ENCODE data around the gene ZNF234. TPM values are rescaled to one million over a fixed set of nuclear protein-coding genes. Genes with fewer than 3 reads are reported as not detected.
"Not testable (repeated sequence)": the region's sequence is repeated elsewhere in the genome, so short reads cannot be mapped to it uniquely, and the experiment has no call there.

The ZNF234 gene
- polyA plus RNA-seq, 1 donor from 2014 or later = 9.1 TPM

DNA sequence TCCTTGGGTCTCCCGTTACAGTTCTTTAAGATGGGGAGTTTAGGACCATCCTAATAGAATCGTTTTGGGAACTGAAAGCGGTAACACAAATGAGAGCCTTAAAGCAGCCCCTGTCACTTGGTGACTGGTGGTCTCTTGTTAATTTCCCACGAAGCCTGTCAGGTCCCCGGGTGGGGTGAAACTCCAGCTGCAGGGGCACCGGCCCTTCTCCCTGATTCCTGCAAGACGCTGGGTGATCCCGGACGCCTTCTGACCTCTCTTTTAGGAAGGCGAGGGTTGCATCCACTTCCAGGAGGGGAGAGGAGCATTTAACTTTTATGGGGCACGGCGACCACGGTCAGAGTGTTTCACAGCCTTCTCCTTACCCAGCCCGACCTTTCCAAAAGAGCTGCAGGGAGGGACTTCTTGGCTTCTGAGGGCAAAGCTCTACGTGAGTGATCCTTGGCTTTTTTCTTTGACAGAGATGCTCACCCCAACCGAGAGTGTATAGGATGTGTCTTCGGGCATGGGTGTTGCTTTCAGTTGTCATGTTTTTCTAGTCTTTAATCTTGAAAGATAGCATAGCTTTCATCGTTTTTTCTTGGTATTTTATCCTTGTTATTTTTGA, 27.5 kb upstream of the ZNF234 start:
- Histone ChIP-seq H3K9ac (ENCODE audit: low read length) (peak overlapping the region; percentile 66), H3K4me3 (ENCODE audit: low read length) (peak overlapping the region; percentile 69), H3K9me3 (ENCODE audit: low read length) (no peaks in the 10 kb centered on the region), H3K4me2 (ENCODE audit: low read length) (peak overlapping the region; percentile 87), H3K79me2 (replicated peaks; ENCODE audit: insufficient read depth, low read length) (peaks cover 12% of the 10 kb centered on the region), H3K9me2 (ENCODE audit: insufficient read depth, low read length) (no peaks in the 10 kb centered on the region), H3K36me3 (ENCODE audit: insufficient read depth, low read length) (no peaks in the 10 kb centered on the region), H3K27me3 (ENCODE audit: insufficient read depth, low read depth, low read length) (no peaks in the 10 kb centered on the region), H3F3A (ENCODE audit: insufficient read depth, low read length, poor library complexity, severe bottlenecking) (no peaks in the 10 kb centered on the region), H2AFZ (ENCODE audit: low read depth, low read length) (peak overlapping the region; percentile 90), H4K20me1 (ENCODE audit: insufficient read depth) (no peaks in the 10 kb centered on the region), H3K27ac (ENCODE audit: low read length) (no peak overlapping the region)
- TF ChIP-seq TAF1 (IDR thresholded peaks at IDR 0.05; ENCODE audit: low read depth) = no peak
- TF ChIP-seq SMC3 (conservative IDR thresholded peaks at IDR 0.05; ENCODE audit: poor library complexity) = no peak
- TF ChIP-seq EP300 (conservative IDR thresholded peaks at IDR 0.05; ENCODE audit: poor library complexity, severe bottlenecking) = no peak
- TF ChIP-seq POLR2AphosphoS5 (IDR thresholded peaks at IDR 0.05) = no peak
- no peak for TF ChIP-seq MXI1 (conservative IDR thresholded peaks at IDR 0.05; ENCODE audit: poor library complexity, severe bottlenecking)
- TF ChIP-seq, protein P1, sequence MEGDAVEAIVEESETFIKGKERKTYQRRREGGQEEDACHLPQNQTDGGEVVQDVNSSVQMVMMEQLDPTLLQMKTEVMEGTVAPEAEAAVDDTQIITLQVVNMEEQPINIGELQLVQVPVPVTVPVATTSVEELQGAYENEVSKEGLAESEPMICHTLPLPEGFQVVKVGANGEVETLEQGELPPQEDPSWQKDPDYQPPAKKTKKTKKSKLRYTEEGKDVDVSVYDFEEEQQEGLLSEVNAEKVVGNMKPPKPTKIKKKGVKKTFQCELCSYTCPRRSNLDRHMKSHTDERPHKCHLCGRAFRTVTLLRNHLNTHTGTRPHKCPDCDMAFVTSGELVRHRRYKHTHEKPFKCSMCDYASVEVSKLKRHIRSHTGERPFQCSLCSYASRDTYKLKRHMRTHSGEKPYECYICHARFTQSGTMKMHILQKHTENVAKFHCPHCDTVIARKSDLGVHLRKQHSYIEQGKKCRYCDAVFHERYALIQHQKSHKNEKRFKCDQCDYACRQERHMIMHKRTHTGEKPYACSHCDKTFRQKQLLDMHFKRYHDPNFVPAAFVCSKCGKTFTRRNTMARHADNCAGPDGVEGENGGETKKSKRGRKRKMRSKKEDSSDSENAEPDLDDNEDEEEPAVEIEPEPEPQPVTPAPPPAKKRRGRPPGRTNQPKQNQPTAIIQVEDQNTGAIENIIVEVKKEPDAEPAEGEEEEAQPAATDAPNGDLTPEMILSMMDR (IDR thresholded peaks at IDR 0.05; ENCODE audit: poor library complexity, severe bottlenecking) = no peak
- no peak for TF ChIP-seq RAD21 (conservative IDR thresholded peaks at IDR 0.05)
- TF ChIP-seq EZH2 (IDR thresholded peaks at IDR 0.05; ENCODE audit: borderline replicate concordance, insufficient read depth, low read length, poor library complexity, severe bottlenecking) = no peak
- TF ChIP-seq, protein P2, sequence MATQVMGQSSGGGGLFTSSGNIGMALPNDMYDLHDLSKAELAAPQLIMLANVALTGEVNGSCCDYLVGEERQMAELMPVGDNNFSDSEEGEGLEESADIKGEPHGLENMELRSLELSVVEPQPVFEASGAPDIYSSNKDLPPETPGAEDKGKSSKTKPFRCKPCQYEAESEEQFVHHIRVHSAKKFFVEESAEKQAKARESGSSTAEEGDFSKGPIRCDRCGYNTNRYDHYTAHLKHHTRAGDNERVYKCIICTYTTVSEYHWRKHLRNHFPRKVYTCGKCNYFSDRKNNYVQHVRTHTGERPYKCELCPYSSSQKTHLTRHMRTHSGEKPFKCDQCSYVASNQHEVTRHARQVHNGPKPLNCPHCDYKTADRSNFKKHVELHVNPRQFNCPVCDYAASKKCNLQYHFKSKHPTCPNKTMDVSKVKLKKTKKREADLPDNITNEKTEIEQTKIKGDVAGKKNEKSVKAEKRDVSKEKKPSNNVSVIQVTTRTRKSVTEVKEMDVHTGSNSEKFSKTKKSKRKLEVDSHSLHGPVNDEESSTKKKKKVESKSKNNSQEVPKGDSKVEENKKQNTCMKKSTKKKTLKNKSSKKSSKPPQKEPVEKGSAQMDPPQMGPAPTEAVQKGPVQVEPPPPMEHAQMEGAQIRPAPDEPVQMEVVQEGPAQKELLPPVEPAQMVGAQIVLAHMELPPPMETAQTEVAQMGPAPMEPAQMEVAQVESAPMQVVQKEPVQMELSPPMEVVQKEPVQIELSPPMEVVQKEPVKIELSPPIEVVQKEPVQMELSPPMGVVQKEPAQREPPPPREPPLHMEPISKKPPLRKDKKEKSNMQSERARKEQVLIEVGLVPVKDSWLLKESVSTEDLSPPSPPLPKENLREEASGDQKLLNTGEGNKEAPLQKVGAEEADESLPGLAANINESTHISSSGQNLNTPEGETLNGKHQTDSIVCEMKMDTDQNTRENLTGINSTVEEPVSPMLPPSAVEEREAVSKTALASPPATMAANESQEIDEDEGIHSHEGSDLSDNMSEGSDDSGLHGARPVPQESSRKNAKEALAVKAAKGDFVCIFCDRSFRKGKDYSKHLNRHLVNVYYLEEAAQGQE (IDR thresholded peaks at IDR 0.05; ENCODE audit: borderline replicate concordance) = no peak

DNA sequence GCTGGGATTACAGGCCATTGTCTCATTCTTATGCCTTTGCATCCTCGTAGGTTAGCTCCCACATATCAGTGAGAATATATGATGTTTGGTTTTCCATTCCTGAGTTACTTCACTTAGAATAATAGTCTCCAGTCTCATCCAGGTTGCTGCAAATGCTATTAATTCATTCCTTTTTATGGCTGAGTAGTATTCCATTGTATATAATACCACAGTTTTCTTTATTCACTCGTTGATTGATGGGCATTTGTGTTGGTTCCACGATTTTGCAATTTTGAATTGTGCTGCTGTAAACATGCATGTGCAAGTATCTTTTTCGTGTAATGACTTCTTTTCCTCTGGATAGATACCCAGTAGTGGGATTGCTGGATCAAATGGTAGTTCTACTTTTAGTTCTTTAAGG, 20.2 kb upstream of the ZNF234 start:
- H3K27ac ChIP-seq (ENCODE audit: low read length); H3K27me3 ChIP-seq (ENCODE audit: insufficient read depth, low read depth, low read length); H3K9ac ChIP-seq (ENCODE audit: low read length); H4K20me1 ChIP-seq (ENCODE audit: insufficient read depth); H3K36me3 ChIP-seq (ENCODE audit: insufficient read depth, low read length); H2AFZ ChIP-seq (ENCODE audit: low read depth, low read length); H3K9me3 ChIP-seq (ENCODE audit: low read length); H3K4me3 ChIP-seq (ENCODE audit: low read length); H3K9me2 ChIP-seq (ENCODE audit: insufficient read depth, low read length); H3K79me2 ChIP-seq (replicated peaks; ENCODE audit: insufficient read depth, low read length); H3K4me2 ChIP-seq (ENCODE audit: low read length); H3F3A ChIP-seq (ENCODE audit: insufficient read depth, low read length, poor library complexity, severe bottlenecking): not testable (repeated sequence)

DNA sequence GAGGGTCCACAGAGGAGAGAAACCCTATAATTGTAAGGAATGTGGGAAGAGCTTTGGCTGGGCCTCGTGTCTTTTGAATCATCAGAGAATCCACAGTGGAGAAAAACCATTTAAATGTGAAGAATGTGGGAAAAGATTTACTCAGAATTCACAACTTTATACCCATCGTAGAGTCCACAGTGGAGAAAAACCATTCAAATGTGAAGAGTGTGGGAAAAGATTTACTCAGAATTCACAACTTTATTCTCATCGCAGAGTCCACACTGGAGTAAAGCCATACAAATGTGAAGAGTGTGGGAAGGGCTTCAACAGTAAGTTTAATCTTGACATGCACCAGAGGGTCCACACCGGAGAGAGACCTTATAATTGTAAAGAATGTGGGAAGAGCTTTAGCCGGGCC, 9.4 kb upstream of the ZNF234 start:
- Histone ChIP-seq H3K27ac (ENCODE audit: low read length) (no peak overlapping the region), H3K9ac (ENCODE audit: low read length) (no peak overlapping the region), H2AFZ (ENCODE audit: low read depth, low read length) (no peak overlapping the region), H3K36me3 (ENCODE audit: insufficient read depth, low read length) (peaks cover 8% of the 10 kb centered on the region), H4K20me1 (ENCODE audit: insufficient read depth) (no peaks in the 10 kb centered on the region), H3F3A (ENCODE audit: insufficient read depth, low read length, poor library complexity, severe bottlenecking) (no peaks in the 10 kb centered on the region), H3K4me2 (ENCODE audit: low read length) (no peak overlapping the region), H3K4me3 (ENCODE audit: low read length) (no peak overlapping the region), H3K9me3 (ENCODE audit: low read length) (no peaks in the 10 kb centered on the region), H3K27me3 (ENCODE audit: insufficient read depth, low read depth, low read length) (no peaks in the 10 kb centered on the region), H3K9me2 (ENCODE audit: insufficient read depth, low read length) (no peaks in the 10 kb centered on the region), H3K79me2 (replicated peaks; ENCODE audit: insufficient read depth, low read length) (no peaks in the 10 kb centered on the region)
- TF ChIP-seq, protein P2 (IDR thresholded peaks at IDR 0.05; ENCODE audit: borderline replicate concordance) = no peak
- TF ChIP-seq POLR2AphosphoS5 (IDR thresholded peaks at IDR 0.05) (no peak), TAF1 (IDR thresholded peaks at IDR 0.05; ENCODE audit: low read depth) (no peak), MXI1 (conservative IDR thresholded peaks at IDR 0.05; ENCODE audit: poor library complexity, severe bottlenecking) (no peak), RAD21 (conservative IDR thresholded peaks at IDR 0.05) (no peak), SMC3 (conservative IDR thresholded peaks at IDR 0.05; ENCODE audit: poor library complexity) (no peak), EP300 (conservative IDR thresholded peaks at IDR 0.05; ENCODE audit: poor library complexity, severe bottlenecking) (no peak), EZH2 (IDR thresholded peaks at IDR 0.05; ENCODE audit: borderline replicate concordance, insufficient read depth, low read length, poor library complexity, severe bottlenecking) (no peak)
- TF ChIP-seq, protein P1 (IDR thresholded peaks at IDR 0.05; ENCODE audit: poor library complexity, severe bottlenecking) = no peak

All from neural cell (in vitro differentiated cells).